ENCODE results near the gene PFKL. TPM values are rescaled to one million over a fixed set of nuclear protein-coding genes. Genes with fewer than 3 reads are reported as not detected.

PFKL gene
- total RNA-seq, 1 experiment from 2014 or later, result 67.5 TPM

GRCh38 chr21:44314561-44314960 lies 14.7 kb downstream of the PFKL start:
- no peak for DNase-seq
- no peak overlapping the region for H3K27ac ChIP-seq
- BruUV-seq (replicated peaks), result no TSS peak
- H3F3A ChIP-seq (ENCODE audit: insufficient read depth, low read depth), result no peaks in the 10 kb centered on the region
- H4K20me1 ChIP-seq (ENCODE audit: insufficient read depth), result no peaks in the 10 kb centered on the region
- H3K4me2 ChIP-seq, result no peak overlapping the region
- POLR2A ChIA-PET (ENCODE audit: unreplicated experiment), result no interaction called here
- TF ChIP-seq EZH2 (IDR thresholded peaks at IDR 0.05; ENCODE audit: low read depth), result no peak
- H2AFZ ChIP-seq, result no peak overlapping the region
- no peaks in the 10 kb centered on the region for H3K36me3 ChIP-seq (ENCODE audit: low read depth)
- no peaks in the 10 kb centered on the region for H3K4me1 ChIP-seq (replicated peaks; ENCODE audit: insufficient read depth)
- no peak overlapping the region for H3K4me3 ChIP-seq
- H3K79me2 ChIP-seq (ENCODE audit: low read depth), result no peaks in the 10 kb centered on the region
- intact Hi-C loops (cut with micrococcal nuclease; ENCODE audit: unreplicated experiment), result no loop called here
- no peaks in the 10 kb centered on the region for H3K9me3 ChIP-seq (ENCODE audit: insufficient read depth, low read depth)
- H3K27me3 ChIP-seq (ENCODE audit: insufficient read depth, low read depth), result no peaks in the 10 kb centered on the region
- no peaks in the 10 kb centered on the region for H3K9me2 ChIP-seq (ENCODE audit: insufficient read depth)
- CTCF ChIA-PET, result no interaction called here

- TF ChIP-seq CTCF (conservative IDR thresholded peaks at IDR 0.05), result no peak
- no peak for TF ChIP-seq EZH2 (IDR thresholded peaks at IDR 0.05; ENCODE audit: low read depth)
- Histone ChIP-seq H3K4me3 (no peak overlapping the region), H3K4me1 (replicated peaks; ENCODE audit: insufficient read depth) (no peaks in the 10 kb centered on the region), H2AFZ (no peak overlapping the region), H3K9me3 (ENCODE audit: insufficient read depth, low read depth) (no peaks in the 10 kb centered on the region), H3K27me3 (ENCODE audit: insufficient read depth, low read depth) (no peaks in the 10 kb centered on the region), H3K27ac (no peak overlapping the region), H3K9me2 (ENCODE audit: insufficient read depth) (no peaks in the 10 kb centered on the region), H3F3A (ENCODE audit: insufficient read depth, low read depth) (no peaks in the 10 kb centered on the region), H3K36me3 (ENCODE audit: low read depth) (no peaks in the 10 kb centered on the region), H3K79me2 (ENCODE audit: low read depth) (no peaks in the 10 kb centered on the region), H3K4me2 (no peak overlapping the region), H4K20me1 (ENCODE audit: insufficient read depth) (no peaks in the 10 kb centered on the region)
- ChIA-PET POLR2A (ENCODE audit: unreplicated experiment) (no interaction called here), CTCF (no interaction called here)
- no TSS peak for BruUV-seq (replicated peaks)
- no peak for DNase-seq
- intact Hi-C loops (cut with micrococcal nuclease; ENCODE audit: unreplicated experiment), result no loop called here
Observed at GRCh38 chr21:44315691-44316203, 15.9 kb downstream of the PFKL start.

GRCh38 chr21:44316277-44316900 lies 16.5 kb downstream of the PFKL start:
- Histone ChIP-seq H4K20me1 (ENCODE audit: insufficient read depth) (no peaks in the 10 kb centered on the region), H3K9me2 (ENCODE audit: insufficient read depth) (no peaks in the 10 kb centered on the region), H3K36me3 (ENCODE audit: low read depth) (no peaks in the 10 kb centered on the region), H3K4me2 (no peak overlapping the region), H3K9me3 (ENCODE audit: insufficient read depth, low read depth) (no peaks in the 10 kb centered on the region), H3K79me2 (ENCODE audit: low read depth) (no peaks in the 10 kb centered on the region), H3K27ac (no peak overlapping the region), H3K4me1 (replicated peaks; ENCODE audit: insufficient read depth) (no peaks in the 10 kb centered on the region), H3K4me3 (no peak overlapping the region), H3K27me3 (ENCODE audit: insufficient read depth, low read depth) (no peaks in the 10 kb centered on the region), H3F3A (ENCODE audit: insufficient read depth, low read depth) (no peaks in the 10 kb centered on the region), H2AFZ (no peak overlapping the region)
- TF ChIP-seq CTCF (conservative IDR thresholded peaks at IDR 0.05), result no peak
- TF ChIP-seq EZH2 (IDR thresholded peaks at IDR 0.05; ENCODE audit: low read depth), result no peak
- ChIA-PET POLR2A (ENCODE audit: unreplicated experiment) (no interaction called here), CTCF (no interaction called here)
- BruUV-seq (replicated peaks), result no TSS peak
- intact Hi-C loops (cut with micrococcal nuclease; ENCODE audit: unreplicated experiment), result no loop called here
- DNase-seq, result no peak

Measured in PC-9 (cell line).